Lower leg skin (tissue), 3 donors: ENCODE measurements around the gene OMP.

Experiments used
- CTCF ChIP-seq, 3 donors: fragments of 450-650 bp; IDR thresholded peaks; one replicate each; pipeline ENCODE4 v1.5.1; 2016; ENCODE audit warnings: antibody characterized with exemption in 3 of 3, mild to moderate bottlenecking in 3 of 3, moderate library complexity in 2 of 3
- POLR2A ChIP-seq, 2 donors: fragments of 450-650 bp; IDR thresholded peaks; one replicate each; pipeline ENCODE4 v1.6.1; 2016 to 2017; ENCODE audit warnings: antibody characterized with exemption in 2 of 2, mild to moderate bottlenecking in 1 of 2, moderate library complexity in 1 of 2

DNA sequence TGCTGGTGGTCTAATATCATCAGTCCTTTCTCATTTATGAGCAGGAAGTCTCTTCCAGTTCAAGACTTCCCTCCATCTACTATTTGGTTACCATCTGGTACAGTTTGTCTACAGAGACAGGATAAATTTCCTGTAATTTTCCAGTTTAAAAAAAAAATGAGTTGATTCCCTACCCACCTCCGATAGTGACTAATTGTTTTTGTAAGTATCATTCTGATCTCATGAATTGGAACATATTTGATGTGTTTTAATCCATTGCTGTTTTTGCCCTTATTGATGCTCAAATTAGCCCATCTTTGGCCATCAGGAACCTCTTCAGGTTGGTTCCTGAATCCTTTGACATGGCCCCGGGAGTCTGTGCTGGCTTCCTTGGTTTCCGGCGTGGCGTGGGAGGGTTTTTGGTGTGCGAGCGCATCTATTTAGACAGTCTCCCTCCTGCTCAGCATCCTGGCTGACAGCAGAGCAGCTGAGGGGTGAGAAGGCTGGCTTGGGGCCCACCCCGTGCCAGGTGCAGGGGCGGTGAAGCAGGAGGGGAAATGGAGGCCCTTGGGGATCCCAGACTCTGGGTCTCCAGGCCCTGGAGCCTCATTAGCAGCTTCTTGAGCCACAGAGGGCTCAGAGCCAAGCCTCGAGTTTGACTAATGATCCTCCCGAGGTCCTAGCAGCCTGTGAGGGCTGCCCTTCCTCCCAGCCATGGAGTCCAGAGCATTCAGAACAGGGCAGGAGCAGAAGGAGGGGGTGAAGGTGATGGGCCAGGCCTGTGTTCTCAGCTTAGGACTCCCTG is 6.8 kb downstream of the OMP start:
- no peak for TF ChIP-seq POLR2A (IDR thresholded peaks at IDR 0.05)
- no peak for TF ChIP-seq CTCF (IDR thresholded peaks at IDR 0.05)
